Sigmoid colon (tissue), 4 donors: ENCODE data around the gene ZNF688.

Source experiments
- CTCF ChIP-seq, 4 experiments: fragments of 450-650 bp in 3 of 4; fragments of 200-600 bp in 1 of 4; IDR thresholded peaks; one replicate each; pipeline ENCODE4 v1.5.1; 2016 to 2019; ENCODE audit warnings: antibody characterized with exemption in 4 of 4, mild to moderate bottlenecking in 3 of 4, moderate library complexity in 2 of 4
- EP300 ChIP-seq, 4 donors: sonication (generic); formaldehyde crosslinking; IDR thresholded peaks; one replicate each; pipeline ENCODE4 v1.6.1; 2017; ENCODE audit warnings: antibody characterized with exemption in 4 of 4
- POLR2A ChIP-seq, 2 donors: fragments of 450-650 bp; IDR thresholded peaks; one replicate each; pipeline ENCODE4 v1.6.1; 2016; ENCODE audit warnings: antibody characterized with exemption in 2 of 2, mild to moderate bottlenecking in 2 of 2, moderate library complexity in 2 of 2
- POLR2AphosphoS5 ChIP-seq, 4 donors: sonication (generic); formaldehyde crosslinking; IDR thresholded peaks; one replicate each; pipeline ENCODE4 v1.6.1; 2017; ENCODE audit warnings: antibody characterized with exemption in 4 of 4

- TF ChIP-seq CTCF (IDR thresholded peaks at IDR 0.05) (no peak), POLR2AphosphoS5 (IDR thresholded peaks at IDR 0.05) (no peak), EP300 (IDR thresholded peaks at IDR 0.05) (no peak), POLR2A (IDR thresholded peaks at IDR 0.05) (no peak)
These were observed 3.4 kb downstream of the ZNF688 start for GRCh38 chr16:30567991-30568638.
